H1 (cell line): ENCODE measurements around the gene PKIB. TPM values are rescaled to one million over a fixed set of nuclear protein-coding genes. Genes with fewer than 3 reads are reported as not detected.

Experiments
- CREB1 ChIP-seq: IDR thresholded peaks from 2 replicates; pipeline ENCODE4 v1.6.1; 2012; ENCODE audit warnings: inconsistent platforms
- HDAC6 ChIP-seq: IDR thresholded peaks from one replicate; pipeline ENCODE4 v1.7.1; 2012; ENCODE audit warnings: low read depth, mild to moderate bottlenecking, inconsistent platforms, low read length, moderate library complexity
- SP1 ChIP-seq: IDR thresholded peaks from 2 replicates; pipeline ENCODE4 v1.6.1; 2011; ENCODE audit warnings: low read depth, low read length
- SRF ChIP-seq: IDR thresholded peaks from 2 replicates; pipeline ENCODE4 v1.6.1; 2011; ENCODE audit warnings: mild to moderate bottlenecking, low read depth, low read length, moderate library complexity
- polyA plus RNA-seq, 7 experiments: library from polyadenylated mRNA; depleted of rRNA in 3 of 7; stranded (reverse) in 5 of 7; unstranded in 2 of 7; fragments of >200 nt in 5 of 7; fragments of 200-250 nt in 2 of 7; gene quantifications; 1 replicate in 5 of 7; 2 replicates in 1 of 7; 4 replicates in 1 of 7; pipeline versions ENCODE4 v1.2.1 to v1.2.3, GENCODE V29; 2011 to 2013; ENCODE audit warnings: missing spikeins in 2 of 7, mixed read lengths in 2 of 7
- total RNA-seq: library from RNA; stranded (reverse); fragmentation: NEBNext Ultra II Directional; extraction: Animal tissue kit (Norgen Biotek cat#: 25700); gene quantifications from 2 replicates; pipeline ENCODE4 v1.2.1, GENCODE V29; 2021
- TF ChIP-seq, protein P1 (sequence below): fragments of 300-600 bp; sonication (generic); IDR thresholded peaks from 2 replicates; pipeline ENCODE4 v1.7.1; 2012; ENCODE audit warnings: low read length, moderate library complexity, mild to moderate bottlenecking, inconsistent platforms; ENCODE audit not compliant: insufficient replicate concordance
- TF ChIP-seq, protein P2 (sequence below), 3 experiments: IDR thresholded peaks; 1 replicate in 2 of 3; 2 replicates in 1 of 3; pipeline versions ENCODE4 v1.5.1 to v1.6.1; 2011; ENCODE audit warnings: low read length in 3 of 3, mild to moderate bottlenecking in 3 of 3, inconsistent platforms in 2 of 3, low read depth in 1 of 3, moderate library complexity in 1 of 3; ENCODE audit not compliant: insufficient read depth in 1 of 3; ENCODE audit errors: control extremely low read depth in 1 of 3
- TF ChIP-seq, protein P3 (sequence below): IDR thresholded peaks from 2 replicates; pipeline ENCODE4 v1.6.1; 2012; ENCODE audit warnings: low read length, inconsistent platforms
- TF ChIP-seq, protein P4 (sequence below): IDR thresholded peaks from 2 replicates; pipeline ENCODE4 v1.6.1; 2012; ENCODE audit warnings: inconsistent platforms

The PKIB gene
- total and polyA plus RNA-seq, 2 of the 8 experiments (the other 6 are each of a cell fraction or from before 2014, with no cell fraction given): 13.5 to 73.3 TPM

DNA sequence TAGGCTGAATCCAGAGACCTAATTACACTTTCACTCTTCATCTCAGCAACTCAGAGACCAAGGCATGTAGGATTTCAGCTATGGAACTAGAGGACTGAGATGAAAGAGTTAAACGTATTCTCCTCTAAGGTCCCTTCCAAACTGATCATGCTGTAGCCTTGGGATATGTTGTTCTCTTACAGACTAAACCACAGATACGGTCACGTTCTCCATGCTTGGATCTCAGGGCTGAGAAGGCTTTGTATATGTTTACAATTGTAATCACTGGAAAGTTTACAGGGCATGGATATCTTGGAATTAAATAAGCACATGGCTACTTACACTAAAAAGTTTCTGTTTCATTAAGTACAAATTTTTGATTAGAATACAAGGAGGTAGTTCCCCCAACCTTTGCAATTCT, 50.1 kb downstream of the PKIB start (continued):
- TF ChIP-seq, protein P1, sequence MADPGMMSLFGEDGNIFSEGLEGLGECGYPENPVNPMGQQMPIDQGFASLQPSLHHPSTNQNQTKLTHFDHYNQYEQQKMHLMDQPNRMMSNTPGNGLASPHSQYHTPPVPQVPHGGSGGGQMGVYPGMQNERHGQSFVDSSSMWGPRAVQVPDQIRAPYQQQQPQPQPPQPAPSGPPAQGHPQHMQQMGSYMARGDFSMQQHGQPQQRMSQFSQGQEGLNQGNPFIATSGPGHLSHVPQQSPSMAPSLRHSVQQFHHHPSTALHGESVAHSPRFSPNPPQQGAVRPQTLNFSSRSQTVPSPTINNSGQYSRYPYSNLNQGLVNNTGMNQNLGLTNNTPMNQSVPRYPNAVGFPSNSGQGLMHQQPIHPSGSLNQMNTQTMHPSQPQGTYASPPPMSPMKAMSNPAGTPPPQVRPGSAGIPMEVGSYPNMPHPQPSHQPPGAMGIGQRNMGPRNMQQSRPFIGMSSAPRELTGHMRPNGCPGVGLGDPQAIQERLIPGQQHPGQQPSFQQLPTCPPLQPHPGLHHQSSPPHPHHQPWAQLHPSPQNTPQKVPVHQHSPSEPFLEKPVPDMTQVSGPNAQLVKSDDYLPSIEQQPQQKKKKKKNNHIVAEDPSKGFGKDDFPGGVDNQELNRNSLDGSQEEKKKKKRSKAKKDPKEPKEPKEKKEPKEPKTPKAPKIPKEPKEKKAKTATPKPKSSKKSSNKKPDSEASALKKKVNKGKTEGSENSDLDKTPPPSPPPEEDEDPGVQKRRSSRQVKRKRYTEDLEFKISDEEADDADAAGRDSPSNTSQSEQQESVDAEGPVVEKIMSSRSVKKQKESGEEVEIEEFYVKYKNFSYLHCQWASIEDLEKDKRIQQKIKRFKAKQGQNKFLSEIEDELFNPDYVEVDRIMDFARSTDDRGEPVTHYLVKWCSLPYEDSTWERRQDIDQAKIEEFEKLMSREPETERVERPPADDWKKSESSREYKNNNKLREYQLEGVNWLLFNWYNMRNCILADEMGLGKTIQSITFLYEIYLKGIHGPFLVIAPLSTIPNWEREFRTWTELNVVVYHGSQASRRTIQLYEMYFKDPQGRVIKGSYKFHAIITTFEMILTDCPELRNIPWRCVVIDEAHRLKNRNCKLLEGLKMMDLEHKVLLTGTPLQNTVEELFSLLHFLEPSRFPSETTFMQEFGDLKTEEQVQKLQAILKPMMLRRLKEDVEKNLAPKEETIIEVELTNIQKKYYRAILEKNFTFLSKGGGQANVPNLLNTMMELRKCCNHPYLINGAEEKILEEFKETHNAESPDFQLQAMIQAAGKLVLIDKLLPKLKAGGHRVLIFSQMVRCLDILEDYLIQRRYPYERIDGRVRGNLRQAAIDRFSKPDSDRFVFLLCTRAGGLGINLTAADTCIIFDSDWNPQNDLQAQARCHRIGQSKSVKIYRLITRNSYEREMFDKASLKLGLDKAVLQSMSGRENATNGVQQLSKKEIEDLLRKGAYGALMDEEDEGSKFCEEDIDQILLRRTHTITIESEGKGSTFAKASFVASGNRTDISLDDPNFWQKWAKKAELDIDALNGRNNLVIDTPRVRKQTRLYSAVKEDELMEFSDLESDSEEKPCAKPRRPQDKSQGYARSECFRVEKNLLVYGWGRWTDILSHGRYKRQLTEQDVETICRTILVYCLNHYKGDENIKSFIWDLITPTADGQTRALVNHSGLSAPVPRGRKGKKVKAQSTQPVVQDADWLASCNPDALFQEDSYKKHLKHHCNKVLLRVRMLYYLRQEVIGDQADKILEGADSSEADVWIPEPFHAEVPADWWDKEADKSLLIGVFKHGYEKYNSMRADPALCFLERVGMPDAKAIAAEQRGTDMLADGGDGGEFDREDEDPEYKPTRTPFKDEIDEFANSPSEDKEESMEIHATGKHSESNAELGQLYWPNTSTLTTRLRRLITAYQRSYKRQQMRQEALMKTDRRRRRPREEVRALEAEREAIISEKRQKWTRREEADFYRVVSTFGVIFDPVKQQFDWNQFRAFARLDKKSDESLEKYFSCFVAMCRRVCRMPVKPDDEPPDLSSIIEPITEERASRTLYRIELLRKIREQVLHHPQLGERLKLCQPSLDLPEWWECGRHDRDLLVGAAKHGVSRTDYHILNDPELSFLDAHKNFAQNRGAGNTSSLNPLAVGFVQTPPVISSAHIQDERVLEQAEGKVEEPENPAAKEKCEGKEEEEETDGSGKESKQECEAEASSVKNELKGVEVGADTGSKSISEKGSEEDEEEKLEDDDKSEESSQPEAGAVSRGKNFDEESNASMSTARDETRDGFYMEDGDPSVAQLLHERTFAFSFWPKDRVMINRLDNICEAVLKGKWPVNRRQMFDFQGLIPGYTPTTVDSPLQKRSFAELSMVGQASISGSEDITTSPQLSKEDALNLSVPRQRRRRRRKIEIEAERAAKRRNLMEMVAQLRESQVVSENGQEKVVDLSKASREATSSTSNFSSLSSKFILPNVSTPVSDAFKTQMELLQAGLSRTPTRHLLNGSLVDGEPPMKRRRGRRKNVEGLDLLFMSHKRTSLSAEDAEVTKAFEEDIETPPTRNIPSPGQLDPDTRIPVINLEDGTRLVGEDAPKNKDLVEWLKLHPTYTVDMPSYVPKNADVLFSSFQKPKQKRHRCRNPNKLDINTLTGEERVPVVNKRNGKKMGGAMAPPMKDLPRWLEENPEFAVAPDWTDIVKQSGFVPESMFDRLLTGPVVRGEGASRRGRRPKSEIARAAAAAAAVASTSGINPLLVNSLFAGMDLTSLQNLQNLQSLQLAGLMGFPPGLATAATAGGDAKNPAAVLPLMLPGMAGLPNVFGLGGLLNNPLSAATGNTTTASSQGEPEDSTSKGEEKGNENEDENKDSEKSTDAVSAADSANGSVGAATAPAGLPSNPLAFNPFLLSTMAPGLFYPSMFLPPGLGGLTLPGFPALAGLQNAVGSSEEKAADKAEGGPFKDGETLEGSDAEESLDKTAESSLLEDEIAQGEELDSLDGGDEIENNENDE: no peak
- TF ChIP-seq SRF (no peak), SP1 (no peak), CREB1 (no peak), HDAC6 (no peak)
- TF ChIP-seq, protein P2, sequence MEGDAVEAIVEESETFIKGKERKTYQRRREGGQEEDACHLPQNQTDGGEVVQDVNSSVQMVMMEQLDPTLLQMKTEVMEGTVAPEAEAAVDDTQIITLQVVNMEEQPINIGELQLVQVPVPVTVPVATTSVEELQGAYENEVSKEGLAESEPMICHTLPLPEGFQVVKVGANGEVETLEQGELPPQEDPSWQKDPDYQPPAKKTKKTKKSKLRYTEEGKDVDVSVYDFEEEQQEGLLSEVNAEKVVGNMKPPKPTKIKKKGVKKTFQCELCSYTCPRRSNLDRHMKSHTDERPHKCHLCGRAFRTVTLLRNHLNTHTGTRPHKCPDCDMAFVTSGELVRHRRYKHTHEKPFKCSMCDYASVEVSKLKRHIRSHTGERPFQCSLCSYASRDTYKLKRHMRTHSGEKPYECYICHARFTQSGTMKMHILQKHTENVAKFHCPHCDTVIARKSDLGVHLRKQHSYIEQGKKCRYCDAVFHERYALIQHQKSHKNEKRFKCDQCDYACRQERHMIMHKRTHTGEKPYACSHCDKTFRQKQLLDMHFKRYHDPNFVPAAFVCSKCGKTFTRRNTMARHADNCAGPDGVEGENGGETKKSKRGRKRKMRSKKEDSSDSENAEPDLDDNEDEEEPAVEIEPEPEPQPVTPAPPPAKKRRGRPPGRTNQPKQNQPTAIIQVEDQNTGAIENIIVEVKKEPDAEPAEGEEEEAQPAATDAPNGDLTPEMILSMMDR (IDR thresholded peaks at IDR 0.05; ENCODE audit: control extremely low read depth in 1 of 3, insufficient read depth in 1 of 3, low read depth in 1 of 3, low read length in 3 of 3): no peak
- TF ChIP-seq, protein P3, sequence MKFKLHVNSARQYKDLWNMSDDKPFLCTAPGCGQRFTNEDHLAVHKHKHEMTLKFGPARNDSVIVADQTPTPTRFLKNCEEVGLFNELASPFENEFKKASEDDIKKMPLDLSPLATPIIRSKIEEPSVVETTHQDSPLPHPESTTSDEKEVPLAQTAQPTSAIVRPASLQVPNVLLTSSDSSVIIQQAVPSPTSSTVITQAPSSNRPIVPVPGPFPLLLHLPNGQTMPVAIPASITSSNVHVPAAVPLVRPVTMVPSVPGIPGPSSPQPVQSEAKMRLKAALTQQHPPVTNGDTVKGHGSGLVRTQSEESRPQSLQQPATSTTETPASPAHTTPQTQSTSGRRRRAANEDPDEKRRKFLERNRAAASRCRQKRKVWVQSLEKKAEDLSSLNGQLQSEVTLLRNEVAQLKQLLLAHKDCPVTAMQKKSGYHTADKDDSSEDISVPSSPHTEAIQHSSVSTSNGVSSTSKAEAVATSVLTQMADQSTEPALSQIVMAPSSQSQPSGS: no peak
- TF ChIP-seq, protein P4, sequence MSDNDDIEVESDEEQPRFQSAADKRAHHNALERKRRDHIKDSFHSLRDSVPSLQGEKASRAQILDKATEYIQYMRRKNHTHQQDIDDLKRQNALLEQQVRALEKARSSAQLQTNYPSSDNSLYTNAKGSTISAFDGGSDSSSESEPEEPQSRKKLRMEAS: no peak
